NK-92 (cell line): Measurements from ENCODE around the gene SPATA17.
"Not testable (repeated sequence)": the region's sequence is repeated elsewhere in the genome, so short reads cannot be mapped to it uniquely, and the experiment has no call there.

ENCODE experiments used
- DNase-seq: peaks from one replicate; lab custom pipeline; 2025; ENCODE audit not compliant: unreplicated experiment; lab: John Stamatoyannopoulos, UW

Gene SPATA17

GRCh38 chr1:217674028-217674729 lies 43.0 kb downstream of the SPATA17 start:
- DNase-seq: no peak

- no peak for DNase-seq
Measured at GRCh38 chr1:217681806-217682205, 50.7 kb downstream of the SPATA17 start.

GRCh38 chr1:217687511-217687910 lies 56.4 kb downstream of the SPATA17 start:
- DNase-seq: no peak

DNA sequence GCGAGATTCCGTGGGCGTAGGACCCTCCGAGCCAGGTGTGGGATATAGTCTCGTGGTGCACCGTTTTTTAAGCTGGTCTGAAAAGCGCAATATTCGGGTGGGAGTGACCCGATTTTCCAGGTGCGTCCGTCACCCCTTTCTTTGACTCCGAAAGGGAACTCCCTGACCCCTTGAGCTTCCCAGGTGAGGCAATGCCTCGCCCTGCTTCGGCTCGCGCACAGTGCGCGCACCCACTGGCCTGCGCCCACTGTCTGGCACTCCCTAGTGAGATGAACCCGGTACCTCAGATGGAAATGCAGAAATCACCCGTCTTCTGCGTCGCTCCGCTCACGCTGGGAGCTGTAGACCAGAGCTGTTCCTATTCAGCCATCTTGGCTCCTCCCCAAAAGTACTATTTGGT lies 65.0 kb downstream of the SPATA17 start:
- not testable (repeated sequence) for DNase-seq

GRCh38 chr1:217703326-217703725 lies 72.2 kb downstream of the SPATA17 start:
- no peak for DNase-seq

- DNase-seq: no peak
Measured at GRCh38 chr1:217712925-217713597, 81.9 kb downstream of the SPATA17 start.

DNA sequence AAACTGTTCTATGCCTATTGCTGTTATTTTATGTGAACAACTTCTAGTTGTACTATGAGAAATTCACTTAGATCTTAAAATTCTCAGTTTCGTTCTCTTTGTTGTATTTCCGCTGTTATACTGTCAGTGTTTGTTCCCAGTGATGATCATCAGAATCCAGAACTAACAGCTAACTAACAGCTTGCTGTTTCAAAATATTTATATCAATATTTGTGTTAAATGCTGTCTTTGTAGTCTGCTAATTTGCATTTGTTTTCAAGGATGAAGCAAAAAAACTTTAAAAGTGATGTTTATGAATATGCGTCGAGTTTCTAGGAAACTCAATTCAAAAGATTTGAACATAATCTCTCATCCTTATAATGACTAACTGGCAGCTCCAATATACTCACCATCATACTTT lies 84.5 kb downstream of the SPATA17 start:
- no peak for DNase-seq

DNA sequence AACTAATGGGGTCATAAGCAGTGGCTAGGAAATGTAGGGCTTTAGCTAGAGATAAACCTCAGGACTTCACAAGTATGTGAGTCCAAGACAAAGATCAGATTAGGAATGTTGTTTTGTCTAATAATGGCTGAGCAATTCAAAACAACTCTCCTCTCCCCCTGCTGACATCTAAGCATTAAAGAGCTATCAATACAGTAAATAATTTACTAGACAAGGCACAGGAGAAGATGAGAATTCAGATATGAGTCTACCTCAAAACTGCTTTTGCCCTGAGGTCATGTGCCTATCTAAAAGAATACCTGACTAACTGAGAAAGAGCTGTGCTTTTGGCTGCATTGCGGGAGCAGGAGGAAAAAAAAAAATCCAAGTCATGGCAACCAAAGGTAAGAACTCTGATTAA lies 86.8 kb downstream of the SPATA17 start:
- no peak for DNase-seq

DNA sequence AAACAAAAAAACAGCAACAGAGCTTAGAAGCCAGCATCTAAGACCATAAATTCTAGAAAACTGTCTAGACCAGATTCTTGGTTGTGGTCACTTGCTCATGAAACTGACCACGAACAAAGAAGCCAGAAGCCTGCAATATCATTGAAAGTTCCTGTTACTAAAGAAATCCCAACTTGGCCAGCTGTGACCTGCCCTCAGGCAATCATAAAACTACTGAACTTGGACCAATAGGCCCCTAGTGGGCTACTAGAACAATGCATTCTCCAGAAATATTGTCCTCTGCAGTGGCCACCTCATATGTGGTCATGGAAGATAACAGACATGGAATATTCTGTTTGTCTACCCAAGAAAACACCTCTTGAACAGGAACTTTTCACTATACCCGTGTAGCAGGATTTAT lies 87.7 kb downstream of the SPATA17 start:
- no peak for DNase-seq

GRCh38 chr1:217721692-217722091 lies 90.5 kb downstream of the SPATA17 start:
- no peak for DNase-seq

DNA sequence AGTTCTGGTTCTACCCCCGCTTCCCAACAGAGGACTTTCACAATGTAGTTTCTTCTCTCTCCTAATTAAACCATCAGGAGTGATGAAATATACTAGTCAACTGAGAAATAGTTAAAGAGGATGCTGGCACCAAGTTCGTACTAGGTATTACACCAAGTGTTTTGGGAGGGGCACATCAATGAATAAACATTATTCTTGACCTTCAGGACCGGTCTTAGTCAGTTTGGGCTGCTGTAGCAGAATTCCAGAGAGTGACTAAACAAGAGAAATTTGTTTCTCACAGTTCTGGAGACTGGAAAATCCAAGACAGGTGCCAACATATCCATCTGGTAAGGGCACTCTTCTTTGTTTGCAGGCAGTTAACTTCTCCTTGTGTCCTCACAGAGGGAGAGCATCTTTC lies 103.8 kb downstream of the SPATA17 start:
- DNase-seq: no peak

- DNase-seq: no peak
Measured at GRCh38 chr1:217747156-217747769, 116.1 kb downstream of the SPATA17 start.

DNA sequence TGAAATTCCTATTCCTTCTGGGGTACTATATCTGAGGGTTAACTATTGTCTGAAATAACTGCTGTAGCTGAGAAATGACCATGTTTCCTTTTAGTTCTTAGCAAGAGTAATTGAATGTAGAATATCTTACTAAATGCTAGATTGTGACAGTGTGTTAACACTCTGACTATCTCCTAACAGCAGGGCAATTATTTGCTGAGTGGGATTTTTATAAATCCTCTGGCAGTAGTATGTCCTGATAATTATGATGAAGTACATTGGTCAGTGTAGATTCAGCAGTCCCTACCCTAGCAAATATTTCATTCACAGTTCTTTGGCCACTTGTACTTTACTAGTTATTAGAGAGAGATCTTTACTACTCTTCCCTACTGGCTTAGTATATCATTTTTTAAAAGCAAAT lies 138.6 kb downstream of the SPATA17 start:
- DNase-seq: no peak

DNA sequence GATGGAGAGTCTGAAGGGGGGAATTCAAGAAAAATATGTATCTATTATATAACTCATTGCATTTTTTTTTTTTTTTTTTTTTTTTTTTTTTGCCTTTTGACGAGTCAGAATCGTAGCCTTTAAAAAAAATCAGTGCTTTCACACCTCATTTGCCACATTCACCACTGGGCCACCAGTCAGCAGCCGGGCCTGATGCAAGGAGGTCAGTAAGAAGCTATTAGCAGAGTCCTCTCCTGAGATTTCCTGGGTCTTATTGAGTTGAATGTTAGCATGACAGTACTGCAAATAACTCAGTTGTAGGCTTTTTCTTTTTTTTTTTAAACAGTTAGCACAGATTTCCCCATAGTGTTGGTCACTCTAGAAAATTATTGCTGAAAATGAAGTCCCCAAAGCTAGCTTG lies 139.8 kb downstream of the SPATA17 start:
- no peak for DNase-seq

DNA sequence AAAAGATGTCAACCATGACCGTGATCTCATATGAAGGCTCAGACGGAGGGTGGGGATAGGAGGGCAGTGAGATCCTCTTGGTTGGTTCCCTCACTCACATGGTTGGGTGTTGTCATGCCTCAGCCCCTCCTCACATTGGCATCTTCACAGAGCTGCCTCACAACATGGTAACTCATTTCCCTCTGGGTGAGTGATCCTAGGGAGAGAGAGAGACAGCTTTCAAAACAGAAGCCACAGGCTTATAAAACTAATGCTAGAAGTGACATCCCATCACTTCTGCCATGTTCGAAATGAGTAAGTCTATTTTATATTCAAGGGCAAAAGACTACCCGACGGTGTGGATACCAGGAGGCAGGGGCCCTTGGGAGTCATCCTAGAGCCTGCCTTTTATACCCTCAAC lies 145.5 kb downstream of the SPATA17 start:
- no peak for DNase-seq

DNA sequence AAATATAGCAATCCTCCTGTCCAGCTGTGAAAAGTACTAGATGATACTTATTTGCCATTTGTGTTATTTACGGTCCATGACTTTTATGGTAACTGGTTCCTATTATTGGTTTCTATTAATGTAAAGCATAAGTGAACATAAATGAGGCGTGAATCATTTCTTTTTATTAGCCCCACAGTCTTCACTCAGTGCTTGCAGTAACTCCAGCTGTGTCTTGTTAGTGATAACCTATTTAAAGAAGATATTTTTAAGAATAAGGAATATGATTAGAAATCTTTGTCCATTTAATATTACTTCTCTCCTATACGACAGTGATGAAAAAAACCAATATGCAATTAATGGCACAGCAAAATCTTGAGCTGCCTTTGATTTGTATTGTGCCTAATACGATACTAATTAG lies 149.9 kb downstream of the SPATA17 start:
- no peak for DNase-seq

DNA sequence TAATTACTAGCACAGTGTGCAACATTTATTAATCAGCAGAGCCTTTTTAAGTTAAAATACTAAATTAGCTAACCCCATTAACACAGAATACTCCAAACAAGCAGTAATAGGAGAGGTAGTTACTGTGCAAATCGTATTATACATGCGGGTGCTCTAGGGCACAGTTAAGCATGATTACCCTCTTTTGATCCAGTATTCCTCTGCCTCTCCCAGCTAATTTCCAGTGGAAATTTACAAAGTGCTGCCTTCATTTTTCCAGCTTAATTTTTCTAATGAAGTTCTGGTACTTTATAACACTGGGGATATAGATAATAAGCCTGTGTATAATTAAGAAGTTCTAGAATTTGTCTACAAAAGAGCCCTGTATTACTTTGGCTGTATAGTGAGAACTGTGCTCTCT lies 159.9 kb downstream of the SPATA17 start:
- DNase-seq: no peak

DNA sequence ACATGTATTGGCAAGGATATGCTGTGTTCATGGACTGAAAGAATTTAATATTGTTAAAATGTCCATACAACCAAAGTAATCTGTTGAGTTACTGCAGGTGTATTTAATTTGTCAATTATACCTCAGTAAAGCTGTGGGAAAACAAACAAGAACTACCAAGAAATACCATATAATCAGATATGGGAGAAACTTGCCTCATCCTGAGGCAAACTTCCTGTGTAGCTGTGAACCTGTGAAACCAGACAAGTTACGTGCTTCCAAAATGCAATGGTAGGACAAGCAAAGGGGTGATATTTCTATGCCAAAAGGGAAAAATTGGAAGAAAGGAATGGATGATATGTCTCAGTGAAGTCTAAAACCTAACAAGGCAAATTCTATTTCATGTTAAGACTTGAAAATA lies 174.6 kb downstream of the SPATA17 start:
- no peak for DNase-seq

DNA sequence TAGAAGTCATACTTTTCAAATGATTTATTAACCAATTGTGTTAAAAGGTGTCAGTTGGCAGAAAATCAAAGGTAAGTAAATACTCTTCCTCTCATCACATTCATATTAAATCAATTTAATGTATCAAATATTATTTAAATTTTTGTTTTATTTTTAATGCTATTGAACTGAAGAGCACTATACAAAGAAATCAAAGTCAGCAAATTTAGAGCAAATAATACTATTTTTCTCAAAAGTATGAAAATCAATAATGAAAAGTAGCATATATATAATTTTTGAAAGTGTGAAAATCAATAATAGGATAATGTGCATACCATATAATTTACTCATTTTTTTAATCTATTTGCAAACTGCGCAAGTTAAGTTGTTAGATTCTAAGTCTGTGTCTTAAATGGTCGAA lies 181.0 kb downstream of the SPATA17 start:
- no peak for DNase-seq

- no peak for DNase-seq
Measured at GRCh38 chr1:217813031-217813430, 181.9 kb downstream of the SPATA17 start.

DNA sequence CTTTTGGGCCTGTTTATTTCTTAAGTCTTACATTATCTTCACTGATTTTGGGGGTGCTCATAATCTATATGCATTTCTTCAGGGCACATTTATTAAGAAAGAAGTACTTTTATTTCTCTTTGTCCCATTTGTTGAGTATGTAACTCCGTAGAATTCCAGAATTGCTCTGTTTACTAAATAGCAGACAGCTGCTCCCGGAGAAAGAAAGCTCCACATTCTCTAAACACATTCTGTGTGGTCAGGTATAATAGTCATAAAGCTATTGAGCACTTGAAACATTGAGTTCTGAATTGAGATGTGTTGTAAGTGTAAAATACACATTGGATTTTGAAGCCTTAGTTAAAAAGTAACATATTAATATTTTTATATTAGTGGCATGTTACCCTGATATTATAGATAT lies 206.5 kb downstream of the SPATA17 start:
- no peak for DNase-seq

GRCh38 chr1:217839161-217839560 lies 208.0 kb downstream of the SPATA17 start:
- DNase-seq: no peak
